Hematopoietic multipotent progenitor cell treated with erythropoietin and hydrocortisone succinate and interleukin-3 and kit ligand, for 15 days (in vitro differentiated cells): ENCODE measurements around the gene TBC1D8.

Experiments used
- DNase-seq: peaks from one replicate; pipeline ENCODE4 v3.0.0-alpha.2; 2015; ENCODE audit warnings: low spot score

Gene TBC1D8

GRCh38 chr2:100997509-100998234, 153.5 kb downstream of the TBC1D8 start:
- no peak for DNase-seq

DNA sequence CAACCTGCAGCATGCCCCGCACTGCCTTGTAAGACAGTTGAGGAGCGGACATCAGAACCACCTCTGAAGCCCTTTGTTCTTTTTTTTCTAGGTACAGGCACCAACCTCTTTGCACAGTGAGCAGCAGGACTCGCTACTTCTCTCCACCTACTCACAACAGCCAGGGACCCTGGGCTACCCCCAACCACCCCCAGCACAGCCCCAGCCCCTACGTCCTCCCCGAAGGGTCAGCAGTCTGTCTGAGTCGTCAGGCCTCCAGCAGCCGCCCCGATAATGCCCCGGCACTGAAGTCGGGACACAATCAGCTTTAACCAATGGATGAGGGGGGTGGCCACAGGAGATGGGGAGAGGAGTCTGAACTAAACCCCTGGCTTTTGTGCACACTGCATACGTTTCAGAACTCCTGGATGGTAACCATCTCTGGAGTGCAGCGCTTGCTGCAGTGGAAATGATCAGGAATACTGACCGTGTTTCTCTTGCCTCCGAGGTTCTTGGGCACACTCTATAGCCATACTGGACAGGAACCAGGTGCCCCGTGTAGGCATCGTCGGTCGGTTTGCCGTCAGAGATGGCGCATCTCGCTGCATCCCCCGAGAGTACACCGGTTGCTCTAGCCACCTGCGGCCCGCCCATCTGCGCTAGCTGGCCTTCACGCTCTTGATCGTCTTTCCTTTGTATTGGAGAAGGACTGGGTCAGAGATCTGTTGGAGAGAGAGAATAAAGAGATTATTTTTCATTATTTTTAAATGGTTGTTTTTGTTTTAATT, 155.7 kb downstream of the TBC1D8 start:
- DNase-seq: no peak

- DNase-seq: no peak
These were observed 157.9 kb downstream of the TBC1D8 start for GRCh38 chr2:100993294-100993693.

GRCh38 chr2:100992262-100992661, 158.9 kb downstream of the TBC1D8 start:
- no peak for DNase-seq

GRCh38 chr2:100991404-100991773, 159.8 kb downstream of the TBC1D8 start:
- DNase-seq: no peak

DNA sequence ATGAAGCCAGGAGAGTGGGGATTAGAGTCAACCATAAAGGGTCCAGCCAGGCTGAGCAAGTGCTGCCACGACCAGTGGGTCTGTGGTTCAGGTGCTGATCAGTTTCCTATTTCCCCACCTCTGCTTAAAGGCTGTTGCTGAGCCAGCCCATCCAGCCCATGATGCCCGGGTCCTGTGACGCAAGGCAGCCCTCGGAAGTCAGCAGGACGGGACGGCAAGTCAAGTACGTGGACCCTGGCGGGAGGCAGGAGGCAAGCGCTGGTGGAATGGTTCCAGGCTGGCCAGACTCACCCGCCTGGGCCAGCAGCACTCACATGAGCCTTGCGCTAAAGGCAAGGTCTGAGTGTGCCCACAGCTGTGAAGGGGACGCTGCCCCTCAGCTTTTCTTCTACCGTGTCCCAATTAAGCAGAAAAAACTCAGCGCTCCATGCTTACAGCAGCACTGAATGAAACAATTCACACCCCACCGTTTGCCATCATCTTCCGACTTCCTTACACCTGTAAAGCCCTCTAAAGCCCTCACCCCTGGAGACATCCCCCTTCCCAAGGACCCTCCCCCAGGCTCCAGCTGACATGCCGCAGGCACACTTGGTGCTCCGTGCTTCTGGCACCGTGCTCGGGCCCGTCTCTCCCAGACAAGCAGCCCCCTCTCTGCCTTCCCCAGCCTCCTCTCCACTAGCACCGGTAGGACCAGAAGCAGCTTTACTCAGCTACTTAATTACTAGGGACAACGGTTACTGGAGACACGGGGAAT, 160.4 kb downstream of the TBC1D8 start:
- no peak for DNase-seq

GRCh38 chr2:100990166-100990565, 161.0 kb downstream of the TBC1D8 start:
- no peak for DNase-seq

DNA sequence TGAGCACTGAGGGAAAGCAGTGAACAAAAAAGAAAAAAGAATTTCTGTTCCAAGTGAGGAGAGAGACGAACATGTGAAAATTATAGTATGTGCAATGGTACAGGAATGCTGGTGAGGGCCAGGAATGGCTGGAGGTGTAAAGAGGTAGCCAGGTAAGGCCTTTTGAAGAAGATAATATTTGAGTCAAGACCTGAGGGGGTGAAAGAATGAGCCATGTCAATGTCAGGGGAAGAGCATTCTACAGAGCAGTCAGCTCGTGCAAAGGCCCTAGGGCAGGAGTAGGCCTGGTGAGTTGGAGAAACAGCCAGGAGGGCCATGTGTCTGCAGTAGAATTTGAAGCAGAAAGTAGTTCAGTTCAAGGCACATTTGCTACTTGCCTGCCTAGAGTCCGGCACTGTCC, 161.5 kb downstream of the TBC1D8 start:
- no peak for DNase-seq

- DNase-seq: no peak
These were observed 162.4 kb downstream of the TBC1D8 start for GRCh38 chr2:100988630-100989417.

DNA sequence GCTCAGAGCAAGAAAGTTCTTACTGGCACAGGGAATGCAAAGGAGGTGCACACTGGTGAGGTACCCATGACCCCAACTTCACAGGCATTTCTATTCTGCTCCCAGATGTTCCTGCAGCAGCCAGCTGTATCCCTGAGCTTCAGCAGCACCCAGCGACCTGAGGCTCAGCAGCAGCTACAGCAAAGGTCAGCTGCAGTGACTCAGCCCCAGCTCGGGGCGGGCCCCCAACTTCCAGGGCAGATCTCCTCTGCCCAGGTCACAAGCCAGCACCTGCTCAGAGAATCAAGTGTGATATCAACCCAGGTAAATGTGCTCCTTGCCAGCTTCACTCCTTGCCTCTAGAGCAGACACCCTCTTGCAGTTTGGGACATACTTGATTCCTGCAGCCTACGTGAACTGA, 163.2 kb downstream of the TBC1D8 start:
- no peak for DNase-seq

DNA sequence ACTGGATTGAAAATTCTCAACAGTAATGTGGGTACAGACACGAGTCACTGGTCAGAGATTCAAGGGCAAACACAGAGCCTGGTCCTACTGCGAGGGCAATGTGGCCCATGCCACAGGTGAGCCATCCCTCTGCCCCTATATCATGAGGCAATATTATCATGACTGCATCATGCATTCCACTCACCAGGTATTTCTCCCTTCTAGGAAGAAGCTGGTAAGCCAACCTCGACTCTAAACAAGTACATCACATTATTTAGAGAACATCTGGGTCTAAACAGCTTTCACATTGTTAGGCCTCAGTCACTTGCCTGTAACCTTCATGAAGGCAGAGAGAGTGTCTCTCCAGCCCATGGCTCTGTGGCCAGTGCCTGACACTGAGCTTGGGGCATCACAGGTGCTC, 163.6 kb downstream of the TBC1D8 start:
- no peak for DNase-seq

DNA sequence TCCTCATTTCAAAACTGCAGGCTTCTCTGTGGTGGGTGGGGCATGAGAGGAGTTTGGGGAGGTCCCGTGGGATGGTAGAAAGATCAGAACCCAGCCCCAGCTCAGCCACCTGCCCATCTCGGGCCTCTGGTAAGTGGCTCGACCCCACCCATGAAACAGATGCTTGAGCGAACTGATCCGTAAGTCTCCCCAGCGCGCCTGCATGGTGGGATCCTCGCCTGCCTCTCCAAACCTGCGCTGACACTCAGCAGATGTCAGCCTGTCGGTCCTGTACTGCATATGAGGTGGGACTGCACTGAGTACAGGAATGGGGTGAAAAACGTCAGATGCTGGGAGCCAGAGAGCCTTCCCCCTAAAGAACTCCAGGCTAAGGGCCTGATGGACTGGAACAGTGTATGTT, 165.0 kb downstream of the TBC1D8 start:
- DNase-seq: no peak

GRCh38 chr2:100984892-100985307, 166.3 kb downstream of the TBC1D8 start:
- peak; percentile 69 for DNase-seq

- DNase-seq: no peak
These were observed 167.4 kb downstream of the TBC1D8 start for GRCh38 chr2:100983684-100984310.

- DNase-seq: no peak
These were observed 168.0 kb downstream of the TBC1D8 start for GRCh38 chr2:100983201-100983600.

DNA sequence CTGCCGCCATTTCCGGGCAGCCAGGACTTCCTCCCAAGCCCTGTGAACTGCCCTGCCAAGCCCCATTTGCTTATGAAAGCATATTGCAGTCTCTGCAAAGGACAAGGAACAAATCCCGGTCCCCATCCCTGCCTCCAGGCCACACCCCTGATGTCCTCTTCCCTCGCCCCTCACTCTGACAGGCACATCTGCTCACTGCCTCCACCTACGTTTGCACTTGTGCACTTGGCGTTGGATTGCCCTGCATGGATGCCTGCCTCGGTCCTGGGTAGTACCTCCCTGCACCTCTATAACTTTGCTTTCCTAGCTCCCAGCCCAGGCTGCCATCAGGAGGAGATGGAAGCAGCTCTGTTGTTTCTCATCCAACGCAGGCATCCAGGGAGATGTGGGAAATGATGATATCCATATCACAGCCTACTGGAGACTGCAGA, 168.7 kb downstream of the TBC1D8 start:
- no peak for DNase-seq

DNA sequence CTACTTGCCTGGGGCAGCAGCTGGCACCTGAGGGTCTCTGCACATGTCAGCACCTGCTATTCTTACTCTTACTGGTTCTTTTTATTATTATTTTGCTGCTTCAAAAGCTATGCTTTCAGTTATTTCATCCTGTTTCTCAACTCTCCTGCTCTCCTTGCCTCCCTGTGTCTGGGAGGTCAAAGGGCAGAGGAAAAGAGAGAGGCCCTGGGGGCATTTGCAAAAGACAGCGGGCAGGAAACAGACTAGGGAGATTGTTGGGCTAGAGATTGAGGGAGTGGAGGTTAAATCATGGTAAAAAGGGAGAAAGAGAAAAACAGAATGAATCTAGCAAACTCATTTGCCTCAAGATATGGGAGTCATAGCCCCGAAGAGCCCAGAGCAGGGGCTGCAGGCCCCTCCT, 170.2 kb downstream of the TBC1D8 start:
- DNase-seq: no peak

DNA sequence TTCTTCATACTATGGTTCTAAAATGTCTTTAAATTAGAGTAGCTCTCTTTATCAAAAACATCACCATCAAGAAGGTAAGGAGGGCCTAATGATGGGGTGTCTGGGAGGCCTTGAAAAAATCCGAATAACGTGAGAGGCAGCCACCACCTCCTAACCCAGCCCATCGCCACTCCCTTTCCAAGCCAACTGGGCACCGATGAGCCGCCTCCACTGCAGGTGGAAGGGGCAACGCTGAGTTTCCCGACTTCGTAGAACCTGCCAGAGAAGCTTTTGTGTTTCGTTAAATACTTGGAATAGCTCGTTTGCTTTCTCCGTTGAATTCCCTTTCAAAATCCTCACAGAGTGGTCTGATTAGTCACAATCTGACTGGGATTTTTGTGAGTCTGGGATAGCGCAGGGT, 171.1 kb downstream of the TBC1D8 start:
- DNase-seq: no peak

DNA sequence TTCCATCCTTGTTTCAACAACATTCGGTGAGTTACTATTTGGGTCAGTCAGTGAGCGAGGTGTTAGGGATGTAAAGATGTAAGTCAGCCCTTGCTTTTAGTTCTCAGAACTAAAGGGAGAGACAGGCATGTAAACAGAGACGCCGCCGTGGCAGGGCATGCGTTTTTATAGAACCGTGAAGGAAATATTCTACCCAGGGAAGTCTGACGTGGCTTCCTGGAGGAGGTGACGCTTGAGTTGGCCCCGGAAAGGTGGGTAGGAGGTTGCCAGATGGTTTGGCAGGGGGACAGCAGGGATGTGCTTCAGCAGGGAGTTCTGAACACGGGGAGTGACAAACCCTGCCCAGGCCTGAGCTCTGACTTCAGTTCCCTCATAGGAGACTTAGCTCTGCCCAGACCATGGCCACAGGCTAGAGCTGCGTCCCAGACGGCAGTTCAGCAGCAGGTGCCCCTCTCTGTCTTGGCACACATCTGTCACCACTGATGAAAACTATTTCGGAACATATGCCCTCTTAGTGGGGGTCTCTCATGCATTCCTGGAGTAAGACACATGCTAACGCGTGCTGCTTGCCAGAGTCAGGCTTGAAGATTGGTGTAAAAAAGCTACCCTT, 172.5 kb downstream of the TBC1D8 start:
- DNase-seq: no peak

DNA sequence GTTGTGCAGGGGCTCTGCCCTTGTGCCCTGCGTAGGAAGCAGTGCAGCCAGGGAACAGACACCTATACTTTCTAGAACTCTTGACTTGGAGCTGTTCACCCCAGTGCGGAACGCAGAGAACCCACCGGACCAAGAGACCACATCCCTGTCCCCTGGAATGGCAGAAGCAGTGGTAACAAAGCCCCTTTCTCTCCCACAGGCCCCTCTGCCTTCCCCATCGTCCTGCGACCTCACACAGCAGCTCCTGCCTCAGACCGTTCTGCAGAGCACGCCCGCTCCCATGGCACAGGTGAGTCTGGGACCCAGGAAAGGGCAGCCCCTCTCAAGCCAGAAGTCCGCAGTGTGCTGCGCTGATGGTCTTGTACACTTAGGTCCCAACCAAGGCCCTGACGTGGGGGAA, 173.7 kb downstream of the TBC1D8 start:
- DNase-seq: no peak
